ENCODE data around the gene APOA1. TPM values are rescaled to one million over a fixed set of nuclear protein-coding genes. Genes with fewer than 3 reads are reported as not detected.
A peak's percentile ranks its signal among the peaks of the same experiment; 100 is the strongest.
"Not testable (repeated sequence)": the region's sequence is repeated elsewhere in the genome, so short reads cannot be mapped to it uniquely, and the experiment has no call there.

The APOA1 gene
- polyA plus RNA-seq, 1 donor, result 1.8 TPM

- no peak for DNase-seq
Observed at GRCh38 chr11:116857316-116857715, 19.9 kb upstream of the APOA1 start.

GRCh38 chr11:116856423-116856822, 19.0 kb upstream of the APOA1 start:
- DNase-seq, result no peak

GRCh38 chr11:116855413-116855812, 18.0 kb upstream of the APOA1 start:
- DNase-seq, result no peak

- no peak for DNase-seq
Observed at GRCh38 chr11:116853461-116854073, 16.1 kb upstream of the APOA1 start.

GRCh38 chr11:116852261-116853031, 15.0 kb upstream of the APOA1 start:
- DNase-seq, result no peak

- DNase-seq, result no peak
Observed at GRCh38 chr11:116851626-116852025, 14.2 kb upstream of the APOA1 start.

- DNase-seq, result no peak
Observed at GRCh38 chr11:116849486-116849885, 12.1 kb upstream of the APOA1 start.

GRCh38 chr11:116849060-116849459, 11.6 kb upstream of the APOA1 start:
- no peak for DNase-seq

GRCh38 chr11:116847612-116848011, 10.2 kb upstream of the APOA1 start:
- no peak for DNase-seq

GRCh38 chr11:116844722-116845121, 7.3 kb upstream of the APOA1 start:
- DNase-seq, result no peak

GRCh38 chr11:116843661-116844060, 6.2 kb upstream of the APOA1 start:
- no peak for DNase-seq

- DNase-seq, result no peak
Observed at GRCh38 chr11:116842909-116843308, 5.5 kb upstream of the APOA1 start.

- no peak for DNase-seq
Observed at GRCh38 chr11:116842117-116842516, 4.7 kb upstream of the APOA1 start.

- no peak for DNase-seq
Observed at GRCh38 chr11:116840746-116841296, 3.4 kb upstream of the APOA1 start.

GRCh38 chr11:116840224-116840745, 2.9 kb upstream of the APOA1 start:
- no peak for DNase-seq

- DNase-seq, result no peak
Observed at GRCh38 chr11:116838321-116839084, 1.1 kb upstream of the APOA1 start.

GRCh38 chr11:116836632-116836991, 810 bp downstream of the APOA1 start:
- no peak for DNase-seq

- DNase-seq, result peak; percentile 88
Observed at GRCh38 chr11:116835791-116836631, 1.4 kb downstream of the APOA1 start.

GRCh38 chr11:116835042-116835772, 2.2 kb downstream of the APOA1 start:
- DNase-seq, result no peak

- not testable (repeated sequence) for DNase-seq
Observed at GRCh38 chr11:116834535-116835041, 2.8 kb downstream of the APOA1 start.

All from hindlimb muscle (tissue), 1 donor.